Measurements from ENCODE around the gene SEC62. TPM values are rescaled to one million over a fixed set of nuclear protein-coding genes. Genes with fewer than 3 reads are reported as not detected.

SEC62 gene
- total RNA-seq, 2 donors from 2014 or later, result 48.7 to 64.4 TPM

DNA sequence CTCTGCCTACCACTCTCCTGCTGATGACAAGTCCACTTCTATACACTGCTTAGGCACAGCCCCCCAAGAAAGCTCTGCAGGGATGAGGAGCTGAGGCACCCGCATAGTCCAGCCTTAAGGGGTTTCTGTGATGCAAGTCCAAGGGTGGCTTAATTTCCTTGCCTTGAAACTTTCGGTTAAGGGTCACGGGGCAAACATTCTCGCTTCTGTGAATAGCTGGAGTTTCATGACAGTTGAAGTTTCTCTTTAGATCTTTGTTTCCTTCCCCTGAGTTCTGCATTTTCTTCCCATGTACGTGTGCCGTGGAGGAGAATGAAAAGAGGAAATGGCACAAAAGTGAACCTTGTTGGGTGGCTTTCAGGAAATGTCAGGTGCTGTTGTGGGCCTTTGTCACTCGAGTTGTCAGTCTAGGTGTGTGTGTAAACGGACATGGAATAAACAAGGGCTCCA is 78.2 kb downstream of the SEC62 start:
- Histone ChIP-seq H3K4me1 (ENCODE audit: control insufficient read depth, insufficient read depth, low read length) (no peaks in the 10 kb centered on the region), H3K9me3 (ENCODE audit: control insufficient read depth, low read length) (no peaks in the 10 kb centered on the region), H3K27me3 (ENCODE audit: control insufficient read depth, insufficient read depth, low read length, poor library complexity, severe bottlenecking) (peaks cover 7% of the 10 kb centered on the region), H3K9ac (ENCODE audit: extremely low read depth, low read length, poor library complexity, severe bottlenecking) (no peak overlapping the region), H3K36me3 (ENCODE audit: control insufficient read depth, insufficient read depth, low read length) (no peaks in the 10 kb centered on the region), H3K27ac (ENCODE audit: low read depth, low read length) (no peak overlapping the region), H3K4me3 (ENCODE audit: low read length) (no peak overlapping the region)
- Mint-ChIP-seq H3K4me3 (no peak overlapping the region), H3K9me3 (no peaks in the 10 kb centered on the region), H3K4me1 (peaks cover 28% of the 10 kb centered on the region), H3K27ac (no peak overlapping the region), H3K27me3 (ENCODE audit: insufficient read depth) (peaks cover 6% of the 10 kb centered on the region), H3K36me3 (ENCODE audit: low read depth) (no peaks in the 10 kb centered on the region)
- 95 to 97% methylated on average over 7 to 8 of the region's 8 CpGs for WGBS, 2 experiments (ENCODE audit: insufficient coverage in 1 of 2, insufficient read length in 1 of 2)
- no peak for DNase-seq
- TF ChIP-seq, protein P1, sequence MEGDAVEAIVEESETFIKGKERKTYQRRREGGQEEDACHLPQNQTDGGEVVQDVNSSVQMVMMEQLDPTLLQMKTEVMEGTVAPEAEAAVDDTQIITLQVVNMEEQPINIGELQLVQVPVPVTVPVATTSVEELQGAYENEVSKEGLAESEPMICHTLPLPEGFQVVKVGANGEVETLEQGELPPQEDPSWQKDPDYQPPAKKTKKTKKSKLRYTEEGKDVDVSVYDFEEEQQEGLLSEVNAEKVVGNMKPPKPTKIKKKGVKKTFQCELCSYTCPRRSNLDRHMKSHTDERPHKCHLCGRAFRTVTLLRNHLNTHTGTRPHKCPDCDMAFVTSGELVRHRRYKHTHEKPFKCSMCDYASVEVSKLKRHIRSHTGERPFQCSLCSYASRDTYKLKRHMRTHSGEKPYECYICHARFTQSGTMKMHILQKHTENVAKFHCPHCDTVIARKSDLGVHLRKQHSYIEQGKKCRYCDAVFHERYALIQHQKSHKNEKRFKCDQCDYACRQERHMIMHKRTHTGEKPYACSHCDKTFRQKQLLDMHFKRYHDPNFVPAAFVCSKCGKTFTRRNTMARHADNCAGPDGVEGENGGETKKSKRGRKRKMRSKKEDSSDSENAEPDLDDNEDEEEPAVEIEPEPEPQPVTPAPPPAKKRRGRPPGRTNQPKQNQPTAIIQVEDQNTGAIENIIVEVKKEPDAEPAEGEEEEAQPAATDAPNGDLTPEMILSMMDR (conservative IDR thresholded peaks at IDR 0.05), result no peak

DNA sequence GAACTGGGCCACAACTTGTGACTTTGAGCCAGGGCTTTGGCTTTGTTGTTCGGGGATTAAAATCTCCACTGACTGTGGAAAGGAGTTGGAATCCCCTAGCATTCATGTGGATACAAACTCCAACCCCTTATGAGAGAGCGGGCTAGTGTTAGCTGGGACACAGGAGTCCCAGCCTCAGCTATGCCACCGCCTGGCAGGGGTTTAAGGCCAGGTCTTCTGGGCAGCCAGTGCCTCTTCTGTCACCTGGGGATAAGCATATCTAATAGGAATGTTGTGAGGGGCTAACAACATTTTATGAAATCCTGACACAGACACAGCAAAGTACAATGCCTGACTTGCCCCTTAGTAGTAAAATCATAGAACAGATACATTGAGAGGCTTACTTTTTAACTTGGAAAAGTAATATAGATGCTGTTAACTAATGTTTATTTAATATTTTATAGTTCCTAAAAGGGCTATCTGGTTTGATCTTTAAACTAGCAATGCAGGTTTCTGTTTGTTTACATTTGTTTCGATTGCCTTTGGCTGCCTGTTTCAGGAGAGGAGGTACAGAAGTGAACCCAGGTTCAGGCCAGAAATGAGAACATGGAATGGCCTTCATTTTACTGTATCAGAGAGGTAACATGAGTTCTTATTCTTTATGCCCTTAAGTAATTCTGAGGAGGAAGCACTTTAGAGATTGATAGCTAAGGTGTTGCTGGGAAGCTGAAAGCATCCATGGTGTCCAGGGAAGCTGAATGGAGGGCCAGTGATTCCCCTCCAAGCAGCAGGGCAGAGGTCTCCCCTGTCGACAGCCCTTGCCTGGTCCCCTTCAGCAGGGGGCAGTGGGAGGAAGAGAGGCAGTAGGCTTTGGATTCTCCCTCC is 79.9 kb downstream of the SEC62 start:
- Histone ChIP-seq H3K9me3 (ENCODE audit: control insufficient read depth, low read length) (no peaks in the 10 kb centered on the region), H3K36me3 (ENCODE audit: control insufficient read depth, insufficient read depth, low read length) (no peaks in the 10 kb centered on the region), H3K9ac (ENCODE audit: extremely low read depth, low read length, poor library complexity, severe bottlenecking) (no peak overlapping the region), H3K27ac (ENCODE audit: low read depth, low read length) (no peak overlapping the region), H3K4me3 (ENCODE audit: low read length) (no peak overlapping the region), H3K27me3 (ENCODE audit: control insufficient read depth, insufficient read depth, low read length, poor library complexity, severe bottlenecking) (no peaks in the 10 kb centered on the region), H3K4me1 (ENCODE audit: control insufficient read depth, insufficient read depth, low read length) (no peaks in the 10 kb centered on the region)
- no peaks in the 10 kb centered on the region for H3K36me3 Mint-ChIP-seq (ENCODE audit: low read depth)
- H3K4me1 Mint-ChIP-seq, result peaks cover 17% of the 10 kb centered on the region
- H3K9me3 Mint-ChIP-seq, result no peaks in the 10 kb centered on the region
- peaks cover 1% of the 10 kb centered on the region for H3K27me3 Mint-ChIP-seq (ENCODE audit: insufficient read depth)
- no peak for DNase-seq
- no peak overlapping the region for H3K27ac Mint-ChIP-seq
- no peak overlapping the region for H3K4me3 Mint-ChIP-seq
- 86 to 100% methylated on average over 1 to 5 of the region's 5 CpGs for WGBS, 2 experiments (ENCODE audit: insufficient coverage in 1 of 2, insufficient read length in 1 of 2)
- TF ChIP-seq, protein P1 (conservative IDR thresholded peaks at IDR 0.05), result no peak

DNA sequence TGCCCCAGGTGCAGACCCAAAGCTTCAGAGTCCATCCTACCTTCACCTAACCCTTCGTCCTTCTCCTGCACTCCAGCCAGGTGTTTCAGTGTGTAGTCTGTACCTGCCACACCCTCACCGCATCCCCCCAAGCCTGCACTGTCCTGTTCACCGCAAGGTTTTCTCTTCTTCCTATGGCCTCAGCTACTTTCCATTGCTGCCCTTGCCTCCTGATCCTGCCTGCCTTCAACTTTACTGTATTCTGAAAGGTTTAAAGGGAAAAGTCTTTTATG is 80.5 kb downstream of the SEC62 start:
- Mint-ChIP-seq H3K4me1 (peaks cover 17% of the 10 kb centered on the region), H3K36me3 (ENCODE audit: low read depth) (peaks cover 1% of the 10 kb centered on the region), H3K4me3 (no peak overlapping the region), H3K9me3 (no peaks in the 10 kb centered on the region), H3K27ac (no peak overlapping the region), H3K27me3 (ENCODE audit: insufficient read depth) (no peaks in the 10 kb centered on the region)
- 93 to 100% methylated on average over 1 to 3 of the region's 3 CpGs for WGBS, 2 experiments (ENCODE audit: insufficient coverage in 1 of 2, insufficient read length in 1 of 2)
- TF ChIP-seq, protein P1 (conservative IDR thresholded peaks at IDR 0.05), result no peak
- no peaks in the 10 kb centered on the region for H3K9me3 ChIP-seq (ENCODE audit: control insufficient read depth, low read length)
- H3K36me3 ChIP-seq (ENCODE audit: control insufficient read depth, insufficient read depth, low read length), result no peaks in the 10 kb centered on the region
- no peak overlapping the region for H3K4me3 ChIP-seq (ENCODE audit: low read length)
- no peak overlapping the region for H3K27ac ChIP-seq (ENCODE audit: low read depth, low read length)
- no peak overlapping the region for H3K9ac ChIP-seq (ENCODE audit: extremely low read depth, low read length, poor library complexity, severe bottlenecking)
- no peak for DNase-seq
- no peaks in the 10 kb centered on the region for H3K27me3 ChIP-seq (ENCODE audit: control insufficient read depth, insufficient read depth, low read length, poor library complexity, severe bottlenecking)
- H3K4me1 ChIP-seq (ENCODE audit: control insufficient read depth, insufficient read depth, low read length), result no peaks in the 10 kb centered on the region

Other genes starting within 250 kb of the SEC62 start
- 10 to 100 TPM in 1 of 2 donors, 1 to 10 TPM in 1; 9.4 to 11.1 TPM for gene TERC, start 201.7 kb upstream of the SEC62 start, total RNA-seq
- 1 to 10 TPM in 1 of 2 donors, under 1 TPM in 1; 0.82 to 2.5 TPM for gene ACTRT3, start 197.2 kb upstream of the SEC62 start, total RNA-seq
- 10 to 100 TPM; 13.3 to 14.1 TPM for gene MYNN, start 193.4 kb upstream of the SEC62 start, total RNA-seq
- gene LRRIQ4, start 153.9 kb upstream of the SEC62 start, total RNA-seq, result not detected
- 10 to 100 TPM in 1 of 2 donors, 1 to 10 TPM in 1; 5.6 to 11.3 TPM for gene LRRC34, start 153.9 kb upstream of the SEC62 start, total RNA-seq
- gene LRRC31, start 96.9 kb upstream of the SEC62 start, total RNA-seq, result not detected
- gene SAMD7, start 55.2 kb upstream of the SEC62 start, total RNA-seq, result not detected
- 1 to 10 TPM; 6.9 to 8.6 TPM for gene GPR160, start 71.2 kb downstream of the SEC62 start, total RNA-seq
- 10 to 100 TPM; 22.9 to 27.5 TPM for gene PHC3, start 214.9 kb downstream of the SEC62 start, total RNA-seq

All from endodermal cell (in vitro differentiated cells).